ENCODE results near the gene RASSF8. TPM values are rescaled to one million over a fixed set of nuclear protein-coding genes. Genes with fewer than 3 reads are reported as not detected.

RASSF8 gene
- total RNA-seq, 4 donors from 2014 or later = 3.6 to 15.1 (median 8.8) TPM

GRCh38 chr12:26031827-26032226, 73.3 kb downstream of the RASSF8 start:
- no peaks in the 10 kb centered on the region for H3K9me3 ChIP-seq
- no peaks in the 10 kb centered on the region for H3K36me3 ChIP-seq
- H3K27ac ChIP-seq = no peak overlapping the region
- peaks cover 0 to 34% (median 3%) of the 10 kb centered on the region in 3 donors for H3K4me1 ChIP-seq
- no peak overlapping the region for H3K4me3 ChIP-seq
- TF ChIP-seq POLR2A (IDR thresholded peaks at IDR 0.05) (no peak), CTCF (IDR thresholded peaks at IDR 0.05) (no peak)
- DNase-seq = no peak
- intact Hi-C loops (cut with DNase I) = no loop called here
- H3K27me3 ChIP-seq = no peaks in the 10 kb centered on the region

- peaks cover 0 to 34% (median 3%) of the 10 kb centered on the region in 3 donors for H3K4me1 ChIP-seq
- H3K4me3 ChIP-seq = no peak overlapping the region
- DNase-seq = no peak
- no peaks in the 10 kb centered on the region for H3K36me3 ChIP-seq
- intact Hi-C loops (cut with DNase I) = no loop called here
- no peak overlapping the region for H3K27ac ChIP-seq
- H3K27me3 ChIP-seq = no peaks in the 10 kb centered on the region
- WGBS, 2 donors = 78 to 91% methylated on average over 1 of the region's 1 CpG
- no peak for TF ChIP-seq CTCF (IDR thresholded peaks at IDR 0.05)
- no peak for TF ChIP-seq POLR2A (IDR thresholded peaks at IDR 0.05)
- no peaks in the 10 kb centered on the region for H3K9me3 ChIP-seq
Measured at GRCh38 chr12:26032290-26032689, 73.8 kb downstream of the RASSF8 start.

GRCh38 chr12:26032719-26033241, 74.3 kb downstream of the RASSF8 start:
- no peaks in the 10 kb centered on the region for H3K9me3 ChIP-seq
- H3K36me3 ChIP-seq = no peaks in the 10 kb centered on the region
- peaks cover 0 to 34% (median 3%) of the 10 kb centered on the region in 3 donors for H3K4me1 ChIP-seq
- H3K27me3 ChIP-seq = no peaks in the 10 kb centered on the region
- DNase-seq = no peak
- intact Hi-C loops (cut with DNase I) = no loop called here
- WGBS, 2 donors = 59 to 61% methylated on average over 1 of the region's 1 CpG
- H3K27ac ChIP-seq = no peak overlapping the region
- TF ChIP-seq POLR2A (IDR thresholded peaks at IDR 0.05) = no peak
- TF ChIP-seq CTCF (IDR thresholded peaks at IDR 0.05) = no peak
- no peak overlapping the region for H3K4me3 ChIP-seq

- Histone ChIP-seq H3K36me3 (no peaks in the 10 kb centered on the region), H3K4me3 (no peak overlapping the region), H3K27me3 (no peaks in the 10 kb centered on the region), H3K9me3 (no peaks in the 10 kb centered on the region), H3K27ac (no peak overlapping the region), H3K4me1 (peaks cover 0 to 25% (median 3%) of the 10 kb centered on the region in 3 donors)
- intact Hi-C loops (cut with DNase I) = no loop called here
- TF ChIP-seq POLR2A (IDR thresholded peaks at IDR 0.05) = no peak
- DNase-seq = no peak
- 39 to 57% methylated on average over 5 of the region's 5 CpGs for WGBS, 2 donors
Measured at GRCh38 chr12:26034371-26035142, 76.1 kb downstream of the RASSF8 start.

- Histone ChIP-seq H3K36me3 (no peaks in the 10 kb centered on the region), H3K27me3 (no peaks in the 10 kb centered on the region), H3K9me3 (no peaks in the 10 kb centered on the region), H3K4me3 (no peak overlapping the region), H3K27ac (no peak overlapping the region), H3K4me1 (peaks cover 0 to 24% (median 3%) of the 10 kb centered on the region in 3 donors)
- WGBS, 2 donors = 83% methylated on average over 4 of the region's 4 CpGs
- no peak for TF ChIP-seq CTCF (IDR thresholded peaks at IDR 0.05)
- TF ChIP-seq POLR2A (IDR thresholded peaks at IDR 0.05) = no peak
- intact Hi-C loops (cut with DNase I) = no loop called here
- no peak for DNase-seq
Measured at GRCh38 chr12:26036877-26037276, 78.4 kb downstream of the RASSF8 start.

Measured in esophagus squamous epithelium (tissue), 5 donors.